HAP-1 (cell line): ENCODE data around the gene RPL38.
"Not testable (repeated sequence)": the region's sequence is repeated elsewhere in the genome, so short reads cannot be mapped to it uniquely, and the experiment has no call there.

Source experiments
- DNase-seq, 2 experiments: peaks; one replicate each; pipeline ENCODE4 v3.0.0-alpha.2; 2016 to 2020; ENCODE audit warnings: low spot score in 2 of 2
- H3K27me3 ChIP-seq: fragments of 250-450 bp; sonication (Bioruptor Pico); 2 replicates; pipeline ENCODE4 v1.5.1; 2020; ENCODE audit warnings: low read depth, mild to moderate bottlenecking, moderate library complexity
- H3K36me3 ChIP-seq: fragments of 250-450 bp; sonication (Bioruptor Pico); replicated peaks from 2 replicates; pipeline ENCODE4 v1.5.1; 2020; ENCODE audit warnings: mild to moderate bottlenecking
- H3K4me1 ChIP-seq: fragments of 250-450 bp; sonication (Bioruptor Pico); 2 replicates; pipeline ENCODE4 v1.5.1; 2020; ENCODE audit warnings: mild to moderate bottlenecking
- H3K4me3 ChIP-seq: fragments of 250-450 bp; sonication (Bioruptor Pico); 2 replicates; pipeline ENCODE4 v1.5.1; 2020; ENCODE audit warnings: mild to moderate bottlenecking, moderate library complexity
- H3K9me3 ChIP-seq: fragments of 250-450 bp; sonication (Bioruptor Pico); 2 replicates; pipeline ENCODE4 v1.5.1; 2020; ENCODE audit warnings: mild to moderate bottlenecking, moderate library complexity
- in situ Hi-C: fragments of 300-500 bp; cut with MboI; formaldehyde crosslinking; loops from 3 replicates; pipeline ENCODE4 v1.14.3; 2020; ENCODE audit warnings: low sequenced_read_pairs, inconsistent platforms, mixed read lengths

The RPL38 gene

DNA sequence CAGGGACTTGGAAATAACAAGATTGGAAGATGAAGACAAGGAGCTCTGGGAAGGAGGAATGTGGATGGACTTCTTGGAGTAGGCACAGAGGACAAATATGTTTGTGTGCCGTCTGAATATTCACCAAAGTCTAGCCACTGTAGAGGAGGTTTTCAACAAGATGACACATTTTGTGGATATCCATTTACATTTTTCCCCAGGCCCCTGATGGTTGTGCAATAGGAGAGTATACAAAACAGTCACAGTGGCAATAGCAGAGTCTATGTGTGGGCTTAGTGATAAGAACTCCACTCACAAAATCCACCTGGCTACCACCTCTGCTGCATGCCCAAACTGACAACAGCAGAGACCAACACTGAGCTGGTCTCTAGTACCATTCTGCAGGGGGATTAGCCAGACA lies 32.6 kb upstream of the RPL38 start:
- in situ Hi-C loops = loop anchor here (10.0 kb wide), 1 partner anchor 736 kb away; no protein-coding TSS in a partner anchor
- H3K9me3 ChIP-seq = no peaks in the 10 kb centered on the region

DNA sequence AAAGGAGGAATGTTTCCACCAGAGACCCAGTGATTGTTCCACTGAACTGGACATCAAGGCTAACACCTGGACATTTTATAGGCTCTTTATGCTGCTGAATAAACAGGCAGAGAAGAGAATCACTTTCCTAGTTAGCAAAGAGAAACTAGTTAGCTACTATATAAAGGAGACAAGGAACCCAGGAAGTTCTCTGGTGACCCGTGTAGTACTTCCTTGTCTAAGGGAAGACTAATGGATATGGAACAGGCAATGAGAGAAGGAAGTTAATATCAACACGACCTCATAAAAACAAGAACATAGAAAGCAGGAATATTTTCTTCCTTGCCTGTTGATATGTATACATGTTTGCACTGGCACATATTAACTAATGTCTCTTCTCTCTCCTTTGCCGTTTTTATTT lies 30.8 kb upstream of the RPL38 start:
- H3K4me1 ChIP-seq = no peaks in the 10 kb centered on the region
- no peak for DNase-seq
- in situ Hi-C loops = loop anchor here (10.0 kb wide), 1 partner anchor 738 kb away; no protein-coding TSS in a partner anchor
- no peaks in the 10 kb centered on the region for H3K9me3 ChIP-seq
- peaks cover 5% of the 10 kb centered on the region; the same call in 1 of the 2 replicates for H3K27me3 ChIP-seq
- H3K36me3 ChIP-seq = no peaks in the 10 kb centered on the region
- H3K4me3 ChIP-seq = no peak overlapping the region

More for the DNA sequence above, 32.6 kb upstream of the RPL38 start:
- Histone ChIP-seq H3K4me1 (no peaks in the 10 kb centered on the region), H3K36me3 (no peaks in the 10 kb centered on the region), H3K27me3 (peaks cover 8% of the 10 kb centered on the region; the same call in 1 of the 2 replicates), H3K4me3 (no peak overlapping the region)
- DNase-seq = no peak

DNA sequence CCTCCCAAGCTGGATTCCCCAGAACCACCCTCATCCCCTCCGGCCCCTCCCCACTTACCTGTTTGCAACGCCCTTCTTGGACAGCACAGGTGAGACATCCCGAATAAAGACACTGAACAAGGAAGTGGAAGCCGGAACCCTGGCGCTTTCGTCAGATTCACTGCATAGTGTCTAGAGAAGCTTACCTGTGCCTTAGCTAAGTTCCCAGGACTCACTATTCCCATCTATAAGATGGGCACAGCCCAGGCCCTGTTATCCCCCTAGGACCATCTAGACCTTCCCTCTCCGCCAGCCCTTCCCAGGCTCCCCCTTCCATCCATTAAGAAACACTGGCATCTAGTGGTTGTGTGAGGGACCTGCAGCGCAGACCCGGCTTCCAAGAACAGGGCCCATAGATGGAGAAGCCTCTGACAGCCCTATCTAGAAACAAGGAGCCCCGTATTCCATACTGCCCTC lies 26.9 kb upstream of the RPL38 start:
- Histone ChIP-seq H3K27me3 (peaks cover 5% of the 10 kb centered on the region; the same call in 1 of the 2 replicates), H3K4me3 (no peak overlapping the region), H3K36me3 (no peaks in the 10 kb centered on the region), H3K9me3 (no peaks in the 10 kb centered on the region), H3K4me1 (no peaks in the 10 kb centered on the region)
- in situ Hi-C loops = loop anchor here (10.0 kb wide), 1 partner anchor 742 kb away; no protein-coding TSS in a partner anchor
- DNase-seq = peak; percentile 45 to 73

DNA sequence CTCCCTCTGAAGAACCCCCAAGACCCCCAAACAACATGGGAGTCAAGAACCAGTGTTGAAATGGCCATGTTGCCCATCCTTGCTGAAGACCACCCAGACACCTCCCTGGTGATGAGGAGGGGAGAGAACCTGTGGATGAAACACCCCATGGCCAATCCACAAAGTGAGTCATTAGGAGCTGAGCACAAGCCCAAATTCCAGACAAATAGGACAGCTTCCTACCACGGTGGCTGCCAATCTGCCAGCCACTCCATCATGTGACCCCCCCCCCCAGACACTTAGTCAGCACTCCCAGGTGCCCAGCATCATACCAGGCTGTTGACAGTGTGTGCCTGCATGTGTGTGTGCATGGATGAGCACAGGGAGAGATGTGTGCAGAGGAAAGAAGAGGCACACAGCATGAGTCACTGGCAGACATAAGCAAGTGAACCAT lies 26.4 kb upstream of the RPL38 start:
- in situ Hi-C loops = loop anchor here (10.0 kb wide), 1 partner anchor 742 kb away; no protein-coding TSS in a partner anchor
- DNase-seq = no peak

DNA sequence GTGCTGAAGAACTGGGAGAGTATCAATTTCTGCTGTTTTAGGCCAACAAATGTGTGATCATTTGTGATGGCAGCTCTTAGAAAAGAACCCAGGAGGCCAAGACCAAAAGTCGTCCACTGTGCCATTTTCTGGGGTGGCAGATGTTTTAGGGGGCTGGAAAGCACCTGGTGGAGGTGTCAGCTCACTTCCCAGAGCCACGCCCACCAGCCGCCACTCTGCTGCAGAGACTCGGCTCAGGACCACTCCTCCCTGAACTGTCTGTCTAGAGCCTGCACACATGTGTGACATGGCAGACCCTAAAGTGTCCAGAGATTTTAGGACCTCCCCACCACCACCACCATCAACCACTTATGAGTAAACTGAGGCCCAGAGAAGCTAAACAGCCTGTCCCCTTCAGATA lies 23.9 kb upstream of the RPL38 start:
- Histone ChIP-seq H3K36me3 (no peaks in the 10 kb centered on the region), H3K4me1 (no peaks in the 10 kb centered on the region), H3K9me3 (no peaks in the 10 kb centered on the region), H3K4me3 (no peak overlapping the region), H3K27me3 (no peaks in the 10 kb centered on the region)
- in situ Hi-C loops = loop anchor here (10.0 kb wide), 1 partner anchor 745 kb away; no protein-coding TSS in a partner anchor
- DNase-seq = no peak

More for the DNA sequence above, 26.4 kb upstream of the RPL38 start:
- no peaks in the 10 kb centered on the region for H3K36me3 ChIP-seq
- H3K4me1 ChIP-seq = no peaks in the 10 kb centered on the region
- no peak overlapping the region for H3K4me3 ChIP-seq
- H3K27me3 ChIP-seq = peaks cover 5% of the 10 kb centered on the region; the same call in 1 of the 2 replicates
- no peaks in the 10 kb centered on the region for H3K9me3 ChIP-seq

DNA sequence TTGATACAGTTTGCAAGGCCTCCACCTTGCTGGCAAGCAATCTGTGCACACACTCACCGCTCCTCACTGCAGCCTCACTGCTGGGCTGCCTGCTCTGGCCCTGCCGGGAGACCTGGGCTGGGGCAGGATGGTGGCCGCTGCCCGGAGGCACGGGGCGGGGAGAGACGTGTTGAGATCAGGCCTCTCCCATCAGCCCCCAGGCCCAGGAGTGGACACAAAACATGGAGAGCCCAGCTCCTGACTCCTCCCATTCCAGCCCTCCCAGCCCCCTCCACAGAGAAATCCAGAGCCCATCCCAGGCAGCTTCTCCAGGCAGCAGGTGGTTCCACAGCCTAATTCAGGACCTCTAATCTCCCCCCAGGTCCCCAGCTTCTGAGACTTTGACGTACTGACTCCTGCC lies 23.1 kb upstream of the RPL38 start:
- Histone ChIP-seq H3K4me1 (no peaks in the 10 kb centered on the region), H3K27me3 (no peaks in the 10 kb centered on the region)
- in situ Hi-C loops = no loop called here

DNA sequence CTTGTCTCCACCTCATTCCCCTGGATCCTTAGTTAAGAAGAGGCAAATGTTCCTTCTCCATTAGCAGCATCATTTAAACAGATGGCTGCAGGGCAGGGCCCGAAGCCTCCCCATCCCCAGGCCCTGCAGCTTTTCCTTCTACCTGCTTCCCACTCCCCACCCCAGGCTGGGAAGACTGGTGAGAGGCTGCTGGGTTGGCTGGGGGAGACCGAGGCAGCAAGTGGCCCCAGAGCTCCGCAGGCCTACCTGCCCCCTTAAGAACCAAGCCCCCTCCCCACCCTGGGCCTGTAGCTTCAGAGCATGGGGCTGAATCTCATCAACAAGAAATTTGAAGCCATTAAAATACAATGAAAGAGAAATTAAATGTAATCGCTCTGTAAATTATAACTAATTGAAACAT lies 22.1 kb upstream of the RPL38 start:
- H3K9me3 ChIP-seq = no peaks in the 10 kb centered on the region
- H3K36me3 ChIP-seq = no peaks in the 10 kb centered on the region
- H3K4me1 ChIP-seq = no peaks in the 10 kb centered on the region
- in situ Hi-C loops = no loop called here
- no peaks in the 10 kb centered on the region; the same call in 1 of the 2 replicates for H3K27me3 ChIP-seq
- no peak overlapping the region for H3K4me3 ChIP-seq
- no peak for DNase-seq

More for the DNA sequence above, 23.1 kb upstream of the RPL38 start:
- DNase-seq = no peak
- Histone ChIP-seq H3K36me3 (no peaks in the 10 kb centered on the region), H3K9me3 (no peaks in the 10 kb centered on the region), H3K4me3 (no peak overlapping the region)

DNA sequence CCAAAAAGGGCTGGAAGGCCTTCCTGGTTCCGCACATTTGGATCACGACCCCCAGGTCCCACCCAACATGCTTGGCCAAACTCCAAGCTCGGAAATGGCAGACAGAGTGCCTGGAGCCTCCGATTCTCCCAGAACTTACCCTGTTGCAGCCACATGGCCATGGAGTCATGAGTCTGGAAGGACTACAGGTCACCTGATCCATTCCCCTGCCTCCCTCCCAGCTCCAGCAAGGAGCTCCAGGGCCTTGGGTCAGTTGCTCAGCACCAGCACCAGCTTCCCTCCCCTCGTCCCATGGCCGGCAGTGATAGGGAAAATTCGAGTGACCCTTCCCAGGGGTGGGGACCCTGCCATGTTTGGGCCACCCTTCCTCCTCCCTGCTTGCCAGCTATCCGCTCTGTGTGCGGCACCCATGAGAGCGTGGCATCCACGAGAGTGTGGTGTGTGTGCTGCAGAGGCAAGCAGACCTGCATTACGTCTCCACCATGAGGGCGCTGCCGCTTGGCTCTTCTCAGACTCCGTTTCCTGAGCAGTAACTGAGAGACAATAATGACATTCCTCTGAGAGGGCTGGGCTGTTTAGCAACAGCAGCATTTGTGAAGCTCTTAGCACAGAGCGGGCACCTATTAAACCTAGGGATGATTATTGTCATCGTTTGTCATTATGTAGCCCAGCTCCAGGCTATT lies 21.3 kb upstream of the RPL38 start:
- Histone ChIP-seq H3K4me3 (no peak overlapping the region), H3K27me3 (no peaks in the 10 kb centered on the region; the same call in 1 of the 2 replicates), H3K36me3 (no peaks in the 10 kb centered on the region), H3K9me3 (no peaks in the 10 kb centered on the region), H3K4me1 (no peaks in the 10 kb centered on the region)
- in situ Hi-C loops = no loop called here
- DNase-seq = no peak

DNA sequence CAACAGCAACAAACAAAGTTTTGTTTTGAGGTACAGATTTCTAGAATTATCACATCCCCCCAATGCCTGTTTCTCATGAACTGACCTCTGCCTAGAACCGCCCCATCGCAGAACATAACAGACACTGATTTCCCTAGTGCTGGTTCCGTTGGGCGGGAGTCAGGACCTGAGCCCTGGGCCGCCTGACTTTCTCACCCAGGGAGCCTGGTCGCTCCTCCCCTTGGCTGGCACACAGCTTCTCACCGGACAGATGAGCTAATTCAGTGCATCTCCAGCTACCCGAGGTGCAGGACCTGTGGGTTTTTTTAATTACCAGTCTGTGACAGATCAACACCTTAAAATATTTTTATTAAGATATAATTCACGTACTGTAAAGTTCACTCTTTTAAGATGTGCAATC lies 20.1 kb upstream of the RPL38 start:
- no peaks in the 10 kb centered on the region for H3K36me3 ChIP-seq
- DNase-seq = no peak
- H3K9me3 ChIP-seq = no peaks in the 10 kb centered on the region
- in situ Hi-C loops = no loop called here
- H3K27me3 ChIP-seq = no peaks in the 10 kb centered on the region; the same call in 1 of the 2 replicates
- H3K4me3 ChIP-seq = no peak overlapping the region
- H3K4me1 ChIP-seq = no peaks in the 10 kb centered on the region

DNA sequence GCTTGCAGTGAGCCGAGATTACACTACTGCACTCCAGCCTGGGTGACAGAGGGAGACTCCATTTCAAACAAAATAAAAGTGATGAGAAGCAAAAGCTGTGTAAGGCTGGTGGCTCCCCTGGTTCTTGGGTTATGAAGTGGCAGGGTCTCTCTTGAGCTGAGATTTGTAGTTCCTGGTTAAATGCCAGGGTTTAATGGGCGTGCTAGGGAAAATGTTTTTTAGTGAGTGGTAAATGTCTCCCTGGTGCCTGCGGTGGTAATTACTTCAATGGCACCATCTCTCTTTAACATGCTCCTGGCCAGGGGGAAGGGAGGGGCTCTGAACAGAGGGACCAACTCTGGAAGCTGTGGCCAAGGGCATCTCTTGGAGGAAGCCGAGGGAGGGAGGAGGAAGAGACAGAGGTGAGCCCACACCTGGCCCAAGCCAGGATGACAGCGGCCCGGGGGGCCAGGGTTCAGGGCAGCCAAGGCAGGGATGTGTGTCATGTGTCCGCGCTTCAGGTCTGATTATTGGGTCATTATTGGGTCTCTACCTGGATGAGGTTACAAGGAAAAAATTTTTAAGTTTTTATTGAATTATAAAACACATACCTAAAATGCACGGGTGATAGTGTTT lies 17.8 kb upstream of the RPL38 start:
- no peak for DNase-seq
- H3K4me3 ChIP-seq = no peak overlapping the region
- no peaks in the 10 kb centered on the region; the same call in 1 of the 2 replicates for H3K27me3 ChIP-seq
- in situ Hi-C loops = no loop called here
- no peaks in the 10 kb centered on the region for H3K36me3 ChIP-seq
- no peaks in the 10 kb centered on the region for H3K4me1 ChIP-seq
- H3K9me3 ChIP-seq = no peaks in the 10 kb centered on the region

DNA sequence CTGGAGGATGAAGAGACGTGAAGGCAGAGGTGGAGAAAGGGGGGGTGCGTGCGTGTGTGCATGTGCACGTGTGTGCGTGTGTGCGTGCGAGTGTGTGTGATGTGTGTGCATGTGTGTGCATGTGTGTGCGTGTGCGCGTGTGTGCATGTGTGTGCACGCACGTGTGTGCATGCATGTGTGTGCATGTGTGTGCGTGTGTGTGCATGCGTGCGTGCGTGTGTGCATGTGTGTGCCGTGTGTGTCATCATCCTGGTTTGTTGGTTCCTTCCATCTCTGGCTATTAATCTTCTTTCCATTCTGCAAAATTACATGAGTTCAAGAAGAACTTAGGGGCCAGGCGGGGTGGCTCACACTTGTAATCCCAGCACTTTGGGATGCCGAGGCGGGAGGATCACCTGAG lies 17.0 kb upstream of the RPL38 start:
- H3K4me3 ChIP-seq = no peak overlapping the region
- H3K27me3 ChIP-seq = no peaks in the 10 kb centered on the region; the same call in 1 of the 2 replicates
- DNase-seq = no peak
- no peaks in the 10 kb centered on the region for H3K4me1 ChIP-seq
- in situ Hi-C loops = no loop called here
- H3K9me3 ChIP-seq = no peaks in the 10 kb centered on the region
- H3K36me3 ChIP-seq = no peaks in the 10 kb centered on the region

DNA sequence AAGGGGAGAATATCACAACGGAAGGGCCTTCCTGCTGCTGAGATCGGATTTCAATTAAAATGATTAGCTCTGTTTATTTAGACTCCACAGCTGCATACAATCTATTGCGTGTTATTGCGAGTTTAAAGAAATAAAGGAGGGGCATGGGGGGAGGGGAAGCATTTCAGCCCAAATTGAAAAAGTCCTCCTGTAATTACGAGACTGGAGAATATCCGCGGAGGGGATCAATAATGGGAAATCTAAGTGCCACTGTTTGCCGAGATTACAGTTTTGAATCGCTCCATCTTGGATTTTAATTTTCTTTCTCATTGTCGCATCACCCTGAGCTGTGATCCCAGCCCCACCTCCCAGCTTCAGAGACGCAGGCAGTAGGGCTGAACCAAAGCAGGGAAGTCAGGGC lies 15.7 kb upstream of the RPL38 start:
- H3K9me3 ChIP-seq = no peaks in the 10 kb centered on the region
- no peak for DNase-seq
- H3K27me3 ChIP-seq = no peaks in the 10 kb centered on the region; the same call in 1 of the 2 replicates
- no peak overlapping the region for H3K4me3 ChIP-seq
- no peaks in the 10 kb centered on the region for H3K36me3 ChIP-seq
- in situ Hi-C loops = no loop called here
- H3K4me1 ChIP-seq = no peaks in the 10 kb centered on the region

DNA sequence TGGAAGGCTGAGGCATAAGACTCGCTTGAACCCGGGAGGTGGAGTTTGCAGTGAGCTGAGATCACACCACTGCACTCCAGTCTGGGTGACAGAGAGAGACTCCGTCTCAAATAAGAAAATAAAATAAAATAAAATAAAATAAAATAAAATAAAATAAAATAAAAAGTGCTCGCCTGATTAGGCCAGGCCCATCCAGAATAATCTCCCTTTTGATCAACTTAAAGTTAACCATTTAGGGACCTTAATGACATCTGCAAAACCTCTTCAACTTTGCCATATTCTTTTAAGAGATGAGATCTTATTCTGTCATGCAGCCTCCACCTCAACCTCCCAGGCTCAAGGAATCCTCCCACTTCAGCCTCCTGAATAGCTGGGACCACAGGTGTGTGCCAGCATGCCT lies 14.8 kb upstream of the RPL38 start:
- H3K27me3 ChIP-seq, H3K4me3 ChIP-seq, H3K36me3 ChIP-seq, H3K4me1 ChIP-seq, DNase-seq, H3K9me3 ChIP-seq, in situ Hi-C loops: not testable (repeated sequence)

DNA sequence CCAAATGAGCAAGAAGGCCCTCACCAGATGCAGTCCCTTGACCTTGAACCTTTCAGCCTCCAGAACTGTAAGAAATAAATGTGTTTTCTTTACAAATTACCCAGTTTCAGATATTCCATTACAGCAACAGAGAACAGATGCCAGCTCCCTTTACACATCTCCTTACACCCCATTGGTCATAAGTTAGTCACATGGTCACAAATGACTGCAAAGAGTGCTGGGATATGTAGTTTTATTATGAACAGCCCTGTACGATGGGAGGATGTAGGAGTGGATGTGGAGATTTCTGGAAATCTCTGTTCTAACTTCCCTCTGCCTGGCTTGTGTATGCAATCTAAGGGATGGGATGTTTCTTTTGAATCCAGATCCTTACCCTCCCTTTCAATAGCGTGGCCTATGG lies 13.3 kb upstream of the RPL38 start:
- no peak overlapping the region for H3K4me3 ChIP-seq
- no peaks in the 10 kb centered on the region for H3K4me1 ChIP-seq
- H3K27me3 ChIP-seq = peaks cover 21% of the 10 kb centered on the region
- no peaks in the 10 kb centered on the region for H3K9me3 ChIP-seq
- no peaks in the 10 kb centered on the region for H3K36me3 ChIP-seq
- in situ Hi-C loops = no loop called here
- DNase-seq = peak in 1 of 2 experiments; percentile 32
